Activated CD8-positive, alpha-beta memory T cell treated with anti-CD3 and anti-CD28 coated beads for 48 hours (primary cell): ENCODE results near the gene MRC2.
"Not testable (repeated sequence)": the region's sequence is repeated elsewhere in the genome, so short reads cannot be mapped to it uniquely, and the experiment has no call there.

Source experiments
- DNase-seq, 3 experiments: peaks; one replicate each; pipeline ENCODE4 v3.0.0-alpha.2; 2020; ENCODE audit warnings: low read depth in 2 of 3, low spot score in 2 of 3

MRC2 gene

DNA sequence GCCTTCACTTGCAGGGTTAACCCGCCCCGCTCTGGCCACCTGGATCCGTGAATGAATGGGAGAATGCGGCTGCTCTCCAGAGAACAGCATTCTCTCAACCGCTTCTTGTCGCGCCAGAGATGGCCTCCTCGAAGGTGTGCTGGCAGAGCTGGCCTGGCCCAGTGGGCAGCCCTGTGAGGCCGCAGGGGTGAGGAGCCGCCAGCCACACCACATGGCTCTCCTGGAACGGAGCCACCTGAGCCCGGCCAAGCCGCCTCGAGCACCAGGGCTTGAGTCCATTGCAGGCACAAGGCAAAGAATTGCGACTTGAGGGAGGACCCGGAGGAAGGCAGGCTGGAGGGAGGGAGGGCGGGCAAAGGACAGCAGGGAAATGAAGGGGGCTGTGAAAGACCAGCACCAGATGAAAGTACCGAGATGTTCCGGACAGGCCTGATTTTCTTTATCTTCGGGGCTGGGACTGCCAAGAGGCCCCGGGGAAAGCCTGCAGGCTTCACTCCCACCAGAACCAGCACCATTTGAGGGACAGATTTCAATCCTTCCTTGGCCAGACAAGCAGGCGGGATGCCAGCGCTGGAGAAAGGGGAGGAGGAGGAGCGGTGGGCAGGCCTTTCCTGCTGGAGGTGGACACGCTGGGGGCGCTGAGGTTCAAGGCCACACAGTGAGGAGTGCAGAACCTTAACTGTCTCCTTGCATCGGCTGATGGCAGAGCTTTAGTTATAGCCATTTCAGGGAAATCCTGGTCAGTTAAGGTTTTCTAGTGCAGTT, 69.4 kb downstream of the MRC2 start:
- DNase-seq = no peak

DNA sequence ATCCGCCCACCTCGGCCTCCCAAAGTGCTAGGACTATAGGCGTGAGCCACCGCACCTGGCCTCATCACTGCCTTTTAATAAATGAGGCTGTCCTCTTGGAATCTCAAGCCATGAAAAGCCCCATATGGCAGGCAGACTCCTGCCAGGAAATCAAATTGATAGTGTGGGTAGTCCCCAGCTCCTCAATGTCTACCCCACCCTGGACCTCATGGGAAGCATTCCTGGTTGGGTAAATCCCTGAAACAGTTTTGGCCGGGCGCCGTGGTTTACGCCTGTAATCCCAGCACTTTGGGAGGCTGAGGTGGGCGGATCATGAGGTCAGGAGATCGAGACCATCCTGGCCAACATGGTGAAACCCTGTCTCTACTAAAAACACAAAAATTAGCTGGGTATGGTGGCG, 71.0 kb downstream of the MRC2 start:
- not testable (repeated sequence) for DNase-seq

DNA sequence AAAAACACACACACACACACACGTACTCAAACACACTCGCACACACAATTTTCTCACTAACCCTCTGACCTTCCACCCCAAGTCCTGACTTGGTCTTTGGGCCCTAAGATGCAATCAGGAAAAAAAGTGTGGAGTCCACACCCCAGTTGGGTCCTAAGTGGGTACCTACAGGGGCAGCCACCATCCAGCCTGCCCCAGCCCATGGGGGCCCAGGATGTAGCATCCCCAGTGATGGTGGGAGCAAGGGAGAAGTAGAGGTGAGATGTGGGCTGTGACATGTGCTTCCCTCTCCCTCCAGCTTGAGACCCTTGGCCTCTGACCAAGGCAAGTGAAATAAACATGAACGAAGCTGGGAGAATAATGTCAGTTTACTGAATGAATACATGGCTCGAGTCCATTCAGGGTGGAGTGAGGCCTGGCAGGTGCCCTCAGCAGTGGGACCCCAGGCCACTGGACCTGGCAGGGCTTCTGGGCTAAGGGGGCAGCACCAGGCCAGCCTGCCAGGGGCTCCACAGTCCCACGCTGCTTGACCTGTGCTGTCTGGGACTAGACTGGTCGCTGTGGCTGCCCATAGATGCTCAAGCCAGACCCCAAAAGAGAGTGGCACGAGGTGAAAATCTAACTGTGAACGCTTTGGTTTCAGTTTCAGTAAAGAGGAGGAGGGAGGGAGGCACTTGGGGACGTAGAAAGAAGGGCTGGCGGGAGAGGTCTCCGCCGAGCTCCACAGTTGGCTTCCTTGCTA, 73.7 kb downstream of the MRC2 start:
- no peak for DNase-seq

DNA sequence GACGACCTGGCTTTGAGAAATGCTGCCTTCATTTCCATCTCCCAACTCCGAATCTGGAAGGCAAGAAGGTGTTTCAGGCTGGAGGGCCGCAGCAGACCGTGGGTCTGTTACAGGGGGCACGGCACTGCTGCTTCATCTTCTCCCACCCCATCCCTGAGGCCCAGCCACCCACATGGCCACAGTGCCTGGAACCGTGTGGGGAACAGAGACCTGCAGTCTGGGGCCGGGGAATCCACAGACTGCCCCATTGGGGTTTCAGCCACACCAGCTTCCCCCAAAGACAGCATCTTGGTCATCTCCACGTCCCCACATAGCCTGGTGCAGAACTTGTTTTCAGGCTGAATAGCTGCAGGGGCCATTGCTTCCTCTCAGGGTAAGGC, 74.2 kb downstream of the MRC2 start:
- no peak for DNase-seq

DNA sequence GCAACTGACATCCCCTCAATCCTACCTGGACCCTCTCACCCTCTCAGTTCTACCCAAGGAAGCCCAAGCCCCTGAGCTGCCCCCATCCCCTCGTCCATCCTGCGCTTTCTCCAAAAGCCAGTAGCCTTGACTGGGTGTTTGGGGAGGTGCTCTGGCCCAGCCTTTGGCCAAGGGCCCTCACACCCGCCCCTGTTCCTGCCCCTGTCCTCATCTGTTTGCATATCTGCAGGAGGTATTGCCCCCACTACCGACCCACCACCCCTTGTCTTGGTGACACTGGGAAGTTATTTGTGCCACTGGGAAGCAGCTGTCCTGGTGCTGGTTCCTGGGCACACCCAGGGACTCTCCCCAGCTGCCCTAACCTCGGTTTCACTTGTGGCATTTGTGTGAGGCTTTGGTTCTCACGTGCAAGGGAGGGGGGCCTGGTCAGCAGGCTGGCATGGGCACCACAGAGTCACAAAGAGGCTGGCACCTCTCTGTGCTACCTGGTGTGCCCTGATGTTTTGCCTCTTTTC, 75.3 kb downstream of the MRC2 start:
- DNase-seq = no peak

DNA sequence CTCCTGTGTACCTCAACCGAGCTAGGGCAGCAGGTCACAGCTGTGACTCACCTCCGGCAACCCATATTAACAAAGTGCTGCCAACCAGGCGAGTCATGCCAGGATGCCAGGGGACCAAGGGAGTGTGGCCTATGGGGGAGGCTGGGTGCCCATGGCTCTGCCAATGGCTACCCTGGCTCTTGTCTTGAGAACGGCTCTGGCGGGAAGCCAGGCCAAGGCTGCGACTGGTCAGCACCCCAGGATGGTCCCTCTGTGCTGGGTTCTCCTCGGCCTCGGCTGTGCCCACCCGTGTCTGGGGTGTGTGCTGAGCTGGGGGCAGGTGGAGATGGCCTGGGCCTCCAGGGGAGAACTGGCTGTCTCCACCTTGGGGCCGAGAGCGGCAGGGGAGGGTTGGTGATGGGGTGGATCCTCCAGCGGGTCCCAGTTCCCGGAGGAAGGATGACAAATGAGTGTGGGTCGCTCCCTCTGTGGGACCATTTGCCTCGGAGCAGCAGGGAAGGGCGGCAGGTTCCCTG, 75.8 kb downstream of the MRC2 start:
- no peak for DNase-seq

DNA sequence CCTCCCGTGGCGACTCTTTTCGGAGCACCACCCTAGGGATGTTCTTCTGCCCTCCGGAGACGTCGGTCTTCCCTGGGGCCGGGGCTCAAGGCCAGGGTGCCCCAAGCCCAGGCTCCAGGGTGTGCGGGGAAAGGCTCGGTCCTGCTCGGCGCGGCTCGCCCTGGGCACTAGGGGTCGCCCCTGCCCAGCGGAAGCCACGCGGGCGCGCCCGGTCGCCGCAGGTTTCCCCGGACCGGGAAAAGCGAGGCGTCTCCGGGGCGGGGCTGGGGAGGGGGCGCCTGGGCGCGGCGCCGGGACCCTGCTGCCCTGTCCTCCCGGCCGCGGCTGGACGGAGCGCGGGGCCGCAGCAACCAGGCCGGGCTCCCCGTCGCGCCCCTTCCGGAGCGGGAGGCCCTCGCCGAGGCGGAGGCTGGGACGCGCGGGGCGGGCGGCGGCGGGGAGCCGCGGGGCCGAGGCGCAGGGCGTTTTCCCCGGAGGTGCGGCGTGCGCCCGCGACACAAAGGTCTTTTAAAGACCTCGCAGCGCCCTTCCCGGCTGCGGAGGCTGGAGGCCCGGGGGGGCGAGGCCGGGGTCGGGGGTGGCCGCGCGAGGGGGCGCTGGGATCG, 76.4 kb downstream of the MRC2 start:
- DNase-seq = peak; percentile 43 to 53 (median 52)

DNA sequence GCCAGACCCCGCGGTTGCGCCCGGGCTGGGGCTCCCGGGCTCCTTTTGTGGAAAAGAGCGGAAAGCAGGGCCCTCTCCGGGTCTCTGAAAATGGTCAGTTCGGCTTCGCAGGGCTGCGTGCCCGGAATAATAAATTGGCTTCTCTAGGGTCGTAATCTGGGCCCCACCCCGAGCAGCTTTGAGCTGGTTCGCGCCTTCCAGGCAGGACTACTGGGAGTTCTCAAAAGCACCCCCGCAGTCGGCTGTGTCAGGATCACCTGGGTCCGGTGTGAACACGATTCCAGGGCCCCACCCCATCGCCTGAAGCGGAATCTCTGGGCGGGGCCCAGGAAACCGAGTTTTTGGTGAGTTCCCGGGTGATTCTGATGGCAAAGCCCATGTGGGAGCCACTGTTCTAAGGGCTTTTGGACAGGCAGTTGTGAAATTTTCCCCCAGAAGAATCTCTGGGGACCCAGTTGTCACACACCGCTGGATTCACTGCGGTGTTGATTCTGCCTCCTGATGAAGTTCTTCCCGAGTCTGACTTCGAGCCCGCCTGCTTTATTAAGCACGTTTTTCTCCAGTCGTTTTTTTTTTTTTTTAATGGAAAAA, 77.0 kb downstream of the MRC2 start:
- no peak for DNase-seq

DNA sequence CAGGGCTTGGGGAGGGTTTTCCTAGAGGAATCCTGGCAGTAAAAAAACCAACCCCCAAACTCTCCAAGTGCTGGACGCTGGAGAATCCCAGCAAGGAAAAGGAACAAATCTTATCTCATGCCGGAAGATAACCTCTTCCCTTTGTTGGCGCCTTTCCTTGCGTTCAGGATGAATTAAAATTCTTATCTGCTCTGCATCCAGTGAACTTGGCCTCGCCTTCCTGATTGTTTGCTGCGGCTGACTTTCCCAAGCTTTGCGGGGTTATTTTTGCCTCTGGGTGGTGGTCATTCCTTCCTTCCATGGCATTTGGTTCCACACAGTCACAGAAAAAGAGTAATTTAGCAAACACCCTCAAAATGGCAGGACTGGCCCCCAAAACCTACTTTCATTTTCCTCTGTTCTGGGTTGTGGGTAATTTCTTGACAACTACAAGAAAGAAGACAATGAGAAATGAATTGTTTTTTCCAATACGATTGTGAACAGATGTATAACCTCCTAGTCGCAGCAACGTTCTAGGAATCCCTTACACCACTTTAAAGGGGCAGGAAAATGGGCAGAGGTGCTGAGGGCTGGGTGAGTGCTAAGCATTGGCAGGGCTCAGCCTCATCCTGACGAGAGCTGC, 77.8 kb downstream of the MRC2 start:
- DNase-seq = no peak

DNA sequence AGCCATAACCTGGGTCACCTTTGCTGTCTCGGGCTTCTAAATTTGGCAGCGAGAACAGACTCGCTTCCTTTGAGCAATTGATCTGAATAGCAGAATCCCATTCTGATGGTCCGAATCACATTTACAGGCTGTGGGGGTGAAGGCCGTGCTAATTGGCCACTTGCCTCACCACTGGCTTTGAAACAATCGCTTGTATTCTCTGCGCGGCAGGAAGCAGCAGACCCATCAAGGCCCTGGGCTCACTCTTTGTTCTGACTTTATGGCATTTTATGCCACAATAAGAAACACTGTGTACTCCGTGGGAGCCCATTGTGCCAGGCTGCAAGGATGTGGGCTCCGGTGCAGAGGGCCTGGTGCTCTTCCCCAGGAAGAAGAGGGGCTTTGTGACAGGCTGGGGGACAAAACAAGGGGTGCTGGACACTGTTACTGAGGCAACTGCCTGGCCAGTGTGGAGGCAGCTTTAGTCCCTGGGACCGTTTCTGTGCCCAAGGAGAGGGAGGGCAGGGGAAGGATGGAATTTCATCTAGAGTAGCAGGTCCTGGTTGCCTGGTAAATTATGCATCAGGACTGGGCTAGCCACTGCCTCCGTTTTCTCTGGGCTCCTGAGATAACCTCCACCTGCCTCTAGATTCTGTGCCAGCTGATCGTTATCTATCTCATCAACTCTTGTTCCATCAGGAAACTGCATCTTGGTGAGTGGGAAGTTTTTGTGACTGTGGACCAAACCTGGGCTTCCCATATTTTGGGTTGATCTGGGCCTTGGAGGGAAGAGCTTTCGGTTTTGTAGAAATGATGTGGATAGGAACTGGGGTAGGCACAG, 78.5 kb downstream of the MRC2 start:
- no peak for DNase-seq

DNA sequence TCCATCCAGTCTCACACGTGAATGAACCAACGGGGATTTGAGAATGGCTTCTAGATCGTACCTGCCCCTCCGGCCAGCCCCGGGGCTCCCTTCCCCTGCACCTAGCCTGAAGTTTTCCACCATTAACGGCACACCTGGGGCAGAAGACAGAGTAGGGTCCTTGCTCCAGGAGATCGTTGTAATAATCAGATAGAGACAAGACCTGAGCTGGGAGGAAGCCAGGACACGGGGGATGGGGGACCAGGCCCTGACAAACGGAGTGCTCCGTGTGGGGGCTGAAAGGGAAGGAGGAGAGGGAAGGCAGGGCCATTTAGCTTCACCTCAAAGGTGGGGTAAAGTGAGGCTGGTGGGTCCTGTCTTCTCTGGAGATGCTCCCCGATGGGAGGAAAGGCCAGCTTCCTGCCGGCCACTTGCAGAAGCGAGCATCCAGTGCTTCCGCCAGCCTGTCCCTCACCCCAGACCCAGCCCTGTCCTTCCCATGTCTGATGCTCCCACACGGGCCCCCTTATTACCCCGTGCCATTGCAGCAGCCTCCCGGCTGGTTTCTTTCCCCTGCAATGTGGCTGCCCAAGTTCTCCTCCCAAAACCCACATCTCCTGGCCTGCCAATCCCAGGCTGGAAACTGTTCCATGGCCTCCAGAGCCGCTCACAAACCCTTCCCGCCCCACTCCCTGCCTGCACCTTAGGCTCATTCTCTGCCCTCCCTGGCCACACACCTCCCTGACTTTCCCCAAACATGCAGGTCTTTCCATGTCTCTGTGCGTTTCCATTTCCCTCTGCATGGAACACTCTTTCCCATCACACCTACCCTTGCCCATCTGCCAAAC, 79.3 kb downstream of the MRC2 start:
- DNase-seq = no peak

DNA sequence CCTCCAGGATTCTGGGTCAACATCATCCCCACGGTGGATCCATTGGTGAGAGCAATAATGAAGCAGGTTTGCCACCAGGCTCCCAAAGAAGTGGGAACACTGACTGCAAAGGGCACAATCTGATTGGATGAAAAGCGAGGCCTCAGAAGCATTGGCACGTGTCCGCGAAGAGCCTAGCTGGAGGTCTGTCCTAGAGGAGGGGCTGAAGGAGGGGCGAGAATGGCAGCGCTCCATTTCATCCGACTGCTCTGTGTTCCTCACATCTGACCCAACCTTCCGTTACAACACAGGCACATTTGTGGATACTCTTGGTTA, 79.9 kb downstream of the MRC2 start:
- DNase-seq = no peak

DNA sequence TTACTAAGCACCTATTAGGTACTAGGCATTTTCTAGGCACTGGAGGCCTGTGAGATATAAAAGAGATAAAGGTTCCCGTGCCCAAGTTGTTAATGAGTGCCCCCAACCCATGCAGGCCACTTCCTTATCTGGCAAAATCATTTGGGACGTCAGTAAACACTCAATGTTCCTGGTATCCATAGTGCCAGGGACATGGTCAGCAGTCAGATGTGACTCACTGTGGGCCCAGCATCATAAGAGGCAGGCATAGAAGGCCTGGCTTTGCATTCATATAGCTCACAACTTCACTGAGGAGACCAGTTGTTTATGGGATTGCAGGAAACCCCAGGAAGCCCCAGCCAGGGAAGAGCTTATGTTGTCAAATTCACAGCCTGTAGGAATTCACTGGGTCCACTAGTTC, 81.1 kb downstream of the MRC2 start:
- DNase-seq = no peak

DNA sequence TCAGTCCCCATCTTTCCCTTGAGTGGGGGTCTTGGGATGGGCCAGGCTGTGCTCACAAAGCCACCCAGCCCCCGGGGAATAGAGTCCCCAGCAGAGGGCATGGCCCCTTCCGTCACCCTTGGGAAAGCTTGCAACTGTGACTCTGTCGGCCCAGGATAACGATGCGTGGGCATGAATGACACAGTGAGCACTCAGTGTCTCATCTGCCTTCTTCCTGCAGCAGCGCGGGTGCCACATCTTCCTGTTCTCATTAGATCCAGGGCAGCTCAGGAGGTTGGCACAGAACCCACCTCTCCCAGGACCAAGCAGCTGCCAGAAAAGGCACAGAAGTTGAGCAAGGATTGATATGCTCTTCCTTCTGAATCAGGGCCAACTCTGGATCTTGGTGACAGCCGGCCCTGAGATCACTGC, 84.7 kb downstream of the MRC2 start:
- no peak for DNase-seq

DNA sequence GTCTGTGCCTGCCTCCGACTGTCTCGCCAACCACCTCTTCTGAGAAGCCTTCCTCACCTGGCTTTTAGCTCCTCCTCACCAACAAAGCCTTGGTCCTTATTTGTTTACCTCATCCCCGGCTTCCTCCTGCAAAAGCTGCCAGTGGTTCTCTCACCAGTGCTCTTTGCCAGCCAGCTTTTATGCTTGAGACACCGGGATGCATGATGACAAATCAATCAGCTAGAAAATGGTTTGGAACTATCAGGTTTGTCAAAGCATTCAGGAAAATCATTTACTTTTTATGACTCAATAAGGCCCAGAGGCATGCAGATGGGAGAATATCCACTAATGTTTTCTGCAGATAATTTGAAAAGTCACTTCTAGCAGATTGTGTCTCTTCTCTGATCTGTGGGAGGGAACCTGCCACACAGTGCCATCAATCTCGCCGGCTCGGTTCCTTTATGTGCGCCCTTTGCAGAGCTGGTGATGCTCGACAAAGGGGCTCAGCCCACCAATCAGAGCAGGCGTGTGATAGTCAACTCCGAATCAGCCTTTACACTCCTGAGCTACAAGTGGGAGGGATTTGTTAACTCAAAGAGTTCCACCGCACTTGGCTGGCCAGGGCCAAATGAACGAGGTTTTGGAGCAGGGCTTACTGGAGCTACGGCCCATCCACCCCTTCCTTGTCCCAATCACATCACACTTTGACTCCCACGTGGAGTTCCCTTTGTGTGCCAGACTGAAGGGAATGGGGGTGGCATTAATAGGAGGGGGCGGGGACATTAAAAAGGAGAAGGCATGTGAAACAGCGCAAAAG, 85.8 kb downstream of the MRC2 start:
- DNase-seq = no peak

DNA sequence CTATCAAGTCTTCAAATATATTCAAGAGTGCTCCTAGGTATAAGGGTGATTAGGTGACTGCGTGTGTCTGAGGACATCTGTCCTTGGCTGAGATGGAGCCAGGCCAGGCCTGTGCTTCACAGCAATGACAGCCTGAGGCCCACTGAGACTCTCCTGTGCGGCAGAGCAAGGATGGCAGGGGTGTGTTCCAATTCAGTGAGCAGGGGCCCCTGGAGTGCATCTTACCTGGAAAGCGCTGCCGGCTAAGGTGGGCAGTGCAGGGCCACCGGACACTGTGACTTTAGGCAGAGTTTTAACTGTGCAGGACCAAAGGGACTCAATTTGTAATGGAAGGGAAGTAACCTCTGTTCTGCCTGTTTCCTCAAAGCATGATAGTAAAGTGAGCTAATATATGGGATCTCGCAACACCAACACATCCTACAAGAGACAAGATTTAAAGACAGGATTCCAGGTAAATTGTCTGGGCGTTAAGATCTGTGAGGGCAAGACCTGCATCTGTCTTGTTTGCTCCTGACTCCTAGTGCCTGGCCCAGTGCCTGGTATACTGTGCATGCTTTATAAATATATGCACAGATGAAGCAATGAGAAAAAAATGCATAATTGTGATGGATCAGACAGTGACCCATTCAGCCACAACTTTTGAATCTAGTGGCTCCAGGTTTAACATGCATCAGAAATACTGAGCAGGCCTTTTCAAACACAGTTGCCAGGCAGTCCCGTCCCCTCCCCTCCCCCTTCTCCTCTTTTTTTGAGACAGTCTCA, 86.7 kb downstream of the MRC2 start:
- DNase-seq = no peak

DNA sequence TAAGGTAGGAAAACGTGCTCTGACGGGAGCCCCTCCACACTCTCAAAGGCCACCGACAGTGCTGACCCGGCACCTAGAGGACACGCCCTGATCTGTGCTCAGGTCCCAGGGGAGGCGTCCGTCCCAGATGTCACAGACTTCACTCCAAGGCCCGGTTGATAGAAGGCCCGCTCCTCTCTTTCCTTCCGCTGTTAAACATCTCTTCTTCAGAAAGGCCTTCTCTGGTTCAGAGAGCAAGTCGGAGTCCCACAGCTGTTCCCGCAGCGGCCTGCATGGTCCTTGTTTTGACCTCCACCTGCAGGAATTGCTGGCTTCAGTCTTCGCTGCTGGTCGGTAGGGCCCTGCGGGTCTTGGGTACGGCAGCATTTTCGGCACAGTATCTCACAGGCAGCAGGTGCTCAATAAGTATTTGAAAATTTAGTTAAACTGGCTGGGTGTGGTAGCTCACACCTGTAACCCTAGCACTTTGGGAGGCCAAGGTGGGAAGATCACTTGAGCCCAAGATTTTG, 88.5 kb downstream of the MRC2 start:
- DNase-seq = no peak
